PFSK-1 (cell line): ENCODE data around the gene IFT22.

Source experiments
- POLR2AphosphoS5 ChIP-seq: IDR thresholded peaks from 2 replicates; pipeline ENCODE4 v1.6.1; 2012; ENCODE audit warnings: low read depth, mild to moderate bottlenecking, control low read depth, low read length, moderate library complexity
- REST ChIP-seq, 2 experiments: IDR thresholded peaks; 2 replicates each; pipeline versions ENCODE4 v1.6.1 to v1.8.0; 2011 to 2012; ENCODE audit warnings: low read depth in 2 of 2, low read length in 2 of 2, control low read depth in 1 of 2, inconsistent platforms in 1 of 2, mild to moderate bottlenecking in 1 of 2, moderate library complexity in 1 of 2; ENCODE audit not compliant: insufficient read depth in 1 of 2
- SIN3A ChIP-seq: IDR thresholded peaks from 2 replicates; pipeline ENCODE4 v1.6.1; 2012; ENCODE audit warnings: mild to moderate bottlenecking, low read length, moderate library complexity, borderline replicate concordance; ENCODE audit not compliant: insufficient read depth
- TAF1 ChIP-seq: IDR thresholded peaks from 2 replicates; pipeline ENCODE4 v1.6.1; 2012; ENCODE audit warnings: low read length, control low read depth, borderline replicate concordance; ENCODE audit not compliant: insufficient read depth

DNA sequence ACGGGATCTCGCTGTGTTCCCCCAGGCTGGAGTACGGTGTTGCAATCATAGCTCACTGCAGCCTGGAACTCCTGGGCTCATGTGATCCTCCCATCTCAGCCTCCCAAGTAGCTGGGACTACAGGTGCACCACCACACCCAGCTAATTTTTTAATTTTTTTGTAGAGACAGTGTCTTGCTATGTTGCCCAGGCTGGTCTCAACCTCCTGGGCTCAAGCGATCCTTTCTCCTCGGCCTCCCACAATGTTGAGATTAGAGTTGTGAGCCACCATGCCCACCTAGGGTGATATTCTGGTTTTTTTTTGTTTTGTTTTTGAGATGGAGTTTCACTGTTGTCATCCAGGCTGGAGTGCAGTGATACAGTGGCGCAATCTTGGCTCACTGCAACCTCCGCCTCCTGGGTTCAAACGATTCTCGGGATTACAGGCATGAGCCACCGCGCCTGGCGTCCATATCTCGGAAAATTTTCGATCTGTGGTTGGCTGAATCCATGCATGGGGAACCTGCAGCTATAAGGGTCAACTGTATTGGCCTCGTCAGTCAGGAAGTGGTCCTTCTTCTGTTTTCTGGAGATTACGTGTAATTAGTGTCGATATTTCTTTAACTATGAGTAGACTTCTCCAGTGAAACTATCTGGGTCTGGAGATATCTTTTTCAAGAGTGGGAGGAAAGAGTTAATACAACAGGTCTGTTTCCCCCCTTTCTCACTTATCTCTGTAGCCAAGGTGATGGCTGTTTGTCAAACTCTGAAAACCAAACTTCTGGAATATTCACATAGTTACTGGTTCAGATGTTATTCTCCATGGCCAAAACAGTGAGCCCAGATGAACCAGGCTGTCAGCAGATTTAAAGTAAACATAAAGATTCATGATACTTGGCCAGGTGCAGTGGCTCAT, 55.7 kb downstream of the IFT22 start:
- TF ChIP-seq POLR2AphosphoS5, result no peak
- TF ChIP-seq SIN3A, result no peak
- TF ChIP-seq REST (IDR thresholded peaks at IDR 0.05; ENCODE audit: insufficient read depth in 1 of 2, low read depth in 2 of 2, low read length in 2 of 2), result no peak
- TF ChIP-seq TAF1, result no peak
